Breast epithelium (tissue), 4 donors: Measurements from ENCODE around the gene NFASC. TPM values are rescaled to one million over a fixed set of nuclear protein-coding genes. Genes with fewer than 3 reads are reported as not detected.

Source experiments
- DNase-seq, 2 donors: peaks; one replicate each; pipeline ENCODE4 v3.0.0-alpha.2; 2019; ENCODE audit warnings: low spot score in 2 of 2
- H3K27ac ChIP-seq, 2 donors: fragments of 200-600 bp; sonication (generic) in 1 of 2; one replicate each; pipeline ENCODE4 v1.5.1; 2016 to 2019; ENCODE audit warnings: mild to moderate bottlenecking in 1 of 2
- H3K27me3 ChIP-seq, 2 donors: fragments of 200-600 bp; sonication (generic) in 1 of 2; one replicate each; pipeline versions ENCODE4 v1.5.1 to v1.6.0; 2017 to 2019; ENCODE audit warnings: control low read depth in 1 of 2, mild to moderate bottlenecking in 1 of 2
- H3K36me3 ChIP-seq: fragments of 200-600 bp; one replicate; pipeline ENCODE4 v1.5.1; 2019
- H3K4me1 ChIP-seq, 2 donors: fragments of 200-600 bp; sonication (generic); one replicate each; pipeline ENCODE4 v1.5.1; 2016 to 2019; ENCODE audit warnings: control low read depth in 1 of 2
- H3K4me3 ChIP-seq, 3 donors: fragments of 200-600 bp; sonication (generic); 1 replicate in 2 of 3; 2 replicates in 1 of 3; pipeline ENCODE4 v1.5.1; 2016 to 2019; ENCODE audit warnings: mild to moderate bottlenecking in 3 of 3, moderate library complexity in 2 of 3
- H3K9me3 ChIP-seq, 2 donors: fragments of 200-600 bp; sonication (generic) in 1 of 2; one replicate each; pipeline ENCODE4 v1.5.1; 2016 to 2019; ENCODE audit warnings: control low read depth in 1 of 2
- POLR2A ChIP-seq: fragments of 450-650 bp; IDR thresholded peaks from one replicate; pipeline ENCODE4 v1.6.1; 2016; ENCODE audit warnings: antibody characterized with exemption, mild to moderate bottlenecking, moderate library complexity
- POLR2AphosphoS5 ChIP-seq, 3 donors: sonication (generic); formaldehyde crosslinking; IDR thresholded peaks; one replicate each; pipeline ENCODE4 v1.6.1; 2017; ENCODE audit warnings: antibody characterized with exemption in 3 of 3
- intact Hi-C: fragments of 100-400 bp; cut with DNase I; formaldehyde crosslinking; loops from one replicate; pipeline ENCODE4 v1.15.1; 2023; ENCODE audit warnings: low total_unique reads
- total RNA-seq, 3 donors: library from RNA; depleted of rRNA; stranded (reverse); fragments of >200 nt; gene quantifications; one replicate each; pipeline ENCODE4 v1.1.0, GENCODE V29; 2016
- TF ChIP-seq, protein P1 (sequence below), 3 donors: fragments of 450-650 bp; IDR thresholded peaks; one replicate each; pipeline ENCODE4 v1.5.1; 2016 to 2017; ENCODE audit warnings: antibody characterized with exemption in 3 of 3, mild to moderate bottlenecking in 3 of 3, moderate library complexity in 3 of 3

The NFASC gene
- total RNA-seq, 3 donors from 2014 or later = 1.6 to 19.5 (median 14.1) TPM

DNA sequence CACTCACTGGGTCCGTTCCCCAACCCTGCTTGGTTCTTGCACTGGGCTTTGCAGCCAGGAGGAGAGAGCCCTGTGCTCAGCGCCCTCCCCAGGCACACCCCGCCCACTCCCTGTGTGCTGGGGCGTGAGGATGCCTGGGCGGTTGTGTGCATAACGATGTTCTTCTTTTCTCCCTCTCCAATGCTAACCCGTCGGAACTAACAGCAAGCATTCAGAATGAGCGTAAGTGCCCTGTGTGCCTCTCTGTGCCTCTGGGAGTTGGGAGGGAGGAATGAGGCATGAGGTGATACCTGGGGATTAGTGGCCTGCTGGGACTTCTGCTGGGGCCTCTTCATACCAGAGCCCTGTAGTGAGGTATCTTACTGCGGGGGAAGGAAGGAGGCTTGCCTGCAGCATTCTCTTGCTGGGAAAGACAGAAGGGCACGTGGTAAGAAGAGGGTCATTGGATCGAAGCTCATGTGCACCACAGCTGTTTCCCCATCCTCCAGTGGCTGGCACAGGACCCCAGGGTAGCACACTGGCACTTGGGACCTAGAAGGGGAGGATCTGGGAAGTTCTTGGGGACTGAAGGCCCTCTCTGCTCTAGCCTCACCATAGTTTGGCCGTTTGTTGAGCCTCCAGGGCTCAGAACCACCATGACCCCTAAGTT is 79.8 kb downstream of the NFASC start:
- no peak overlapping the region for H3K27ac ChIP-seq
- H3K27me3 ChIP-seq = no peaks in the 10 kb centered on the region

DNA sequence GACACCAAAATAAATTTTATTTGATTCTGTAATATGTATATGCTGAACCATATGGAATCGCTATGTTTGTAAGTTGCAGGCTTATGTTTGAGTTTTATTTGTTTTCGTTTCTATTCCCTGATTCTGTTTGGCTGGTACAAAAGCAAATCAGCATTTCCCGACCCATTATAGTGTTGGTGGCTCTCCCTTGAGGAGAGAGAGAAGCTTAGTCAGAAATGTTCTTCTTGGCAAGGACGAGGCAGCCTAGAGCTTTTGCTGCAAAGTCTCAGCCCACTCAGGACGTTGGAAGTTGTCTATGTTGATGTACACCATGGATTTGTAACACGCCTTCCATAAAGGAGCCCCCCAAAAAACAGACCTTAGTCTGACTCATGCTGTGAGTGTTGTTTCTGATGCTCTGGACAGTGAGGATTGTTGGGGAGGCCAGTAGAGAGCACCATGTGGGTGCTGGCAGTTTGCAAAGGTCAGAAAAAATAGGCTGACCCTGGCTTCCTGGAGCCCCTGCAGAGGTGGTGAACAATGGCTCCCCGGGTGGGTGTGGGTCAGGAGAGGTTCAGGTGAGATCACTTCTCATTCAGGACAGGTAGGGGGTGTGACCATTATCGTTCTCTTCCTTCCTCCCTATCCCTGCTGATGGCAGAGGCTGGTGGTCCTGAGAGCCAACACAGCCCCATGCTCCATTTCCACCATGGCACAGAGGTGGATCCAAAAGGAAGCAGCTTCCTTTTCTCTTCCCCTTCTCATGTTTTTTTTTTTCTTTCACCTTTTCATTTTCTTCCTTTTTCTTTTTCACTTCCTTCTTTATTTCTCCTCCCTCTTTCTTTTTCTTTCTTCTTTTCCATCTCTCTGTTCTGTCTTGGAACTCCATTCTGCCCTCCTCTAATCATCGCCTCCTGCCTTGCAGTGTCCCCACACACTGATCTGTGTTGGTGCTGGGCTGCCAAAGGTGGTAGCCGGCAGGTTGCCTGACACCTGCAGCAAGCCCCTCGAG is 88.0 kb downstream of the NFASC start:
- no peak for DNase-seq
- no peaks in the 10 kb centered on the region for H3K9me3 ChIP-seq
- H3K27me3 ChIP-seq = no peaks in the 10 kb centered on the region
- TF ChIP-seq POLR2AphosphoS5 (IDR thresholded peaks at IDR 0.05) (no peak), POLR2A (no peak)
- TF ChIP-seq, protein P1, sequence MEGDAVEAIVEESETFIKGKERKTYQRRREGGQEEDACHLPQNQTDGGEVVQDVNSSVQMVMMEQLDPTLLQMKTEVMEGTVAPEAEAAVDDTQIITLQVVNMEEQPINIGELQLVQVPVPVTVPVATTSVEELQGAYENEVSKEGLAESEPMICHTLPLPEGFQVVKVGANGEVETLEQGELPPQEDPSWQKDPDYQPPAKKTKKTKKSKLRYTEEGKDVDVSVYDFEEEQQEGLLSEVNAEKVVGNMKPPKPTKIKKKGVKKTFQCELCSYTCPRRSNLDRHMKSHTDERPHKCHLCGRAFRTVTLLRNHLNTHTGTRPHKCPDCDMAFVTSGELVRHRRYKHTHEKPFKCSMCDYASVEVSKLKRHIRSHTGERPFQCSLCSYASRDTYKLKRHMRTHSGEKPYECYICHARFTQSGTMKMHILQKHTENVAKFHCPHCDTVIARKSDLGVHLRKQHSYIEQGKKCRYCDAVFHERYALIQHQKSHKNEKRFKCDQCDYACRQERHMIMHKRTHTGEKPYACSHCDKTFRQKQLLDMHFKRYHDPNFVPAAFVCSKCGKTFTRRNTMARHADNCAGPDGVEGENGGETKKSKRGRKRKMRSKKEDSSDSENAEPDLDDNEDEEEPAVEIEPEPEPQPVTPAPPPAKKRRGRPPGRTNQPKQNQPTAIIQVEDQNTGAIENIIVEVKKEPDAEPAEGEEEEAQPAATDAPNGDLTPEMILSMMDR (IDR thresholded peaks at IDR 0.05) = no peak
- H3K27ac ChIP-seq = no peak overlapping the region
- intact Hi-C loops = no loop called here
- H3K36me3 ChIP-seq = no peaks in the 10 kb centered on the region
- H3K4me3 ChIP-seq = no peak overlapping the region
- no peaks in the 10 kb centered on the region for H3K4me1 ChIP-seq

More for the DNA sequence above, 79.8 kb downstream of the NFASC start:
- intact Hi-C loops = no loop called here
- TF ChIP-seq POLR2A (no peak), POLR2AphosphoS5 (IDR thresholded peaks at IDR 0.05) (no peak)
- TF ChIP-seq, protein P1 (IDR thresholded peaks at IDR 0.05) = no peak
- Histone ChIP-seq H3K4me3 (no peak overlapping the region), H3K9me3 (no peaks in the 10 kb centered on the region), H3K4me1 (no peaks in the 10 kb centered on the region), H3K36me3 (no peaks in the 10 kb centered on the region)
- no peak for DNase-seq

DNA sequence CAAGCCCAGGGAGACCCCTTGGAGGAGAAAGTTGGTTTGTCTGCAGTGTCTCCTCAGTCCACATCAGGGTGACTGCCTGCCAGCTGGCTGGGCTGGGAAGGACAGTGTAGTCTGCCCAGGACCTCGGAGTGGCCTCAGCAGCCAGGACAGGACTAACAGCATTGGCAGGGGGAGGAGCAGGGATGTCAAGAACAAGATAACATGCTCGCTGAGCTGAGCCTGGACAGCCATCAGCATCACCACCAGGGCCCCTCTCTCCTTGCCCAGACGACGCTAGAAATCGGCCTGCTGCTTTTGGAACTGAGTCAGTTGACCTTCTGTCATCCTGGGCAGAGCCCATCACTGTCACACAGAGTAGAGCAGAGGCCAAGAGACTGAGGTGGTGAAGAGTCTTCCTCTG is 88.7 kb downstream of the NFASC start:
- Histone ChIP-seq H3K36me3 (no peaks in the 10 kb centered on the region), H3K9me3 (no peaks in the 10 kb centered on the region), H3K27me3 (no peaks in the 10 kb centered on the region), H3K4me1 (no peaks in the 10 kb centered on the region), H3K4me3 (no peak overlapping the region), H3K27ac (no peak overlapping the region)
- TF ChIP-seq POLR2AphosphoS5 (IDR thresholded peaks at IDR 0.05) = no peak
- TF ChIP-seq, protein P1 (IDR thresholded peaks at IDR 0.05) = no peak
- no peak for DNase-seq
- intact Hi-C loops = no loop called here

- intact Hi-C loops = no loop called here
- Histone ChIP-seq H3K27ac (no peak overlapping the region), H3K9me3 (no peaks in the 10 kb centered on the region), H3K4me1 (no peaks in the 10 kb centered on the region), H3K36me3 (no peaks in the 10 kb centered on the region), H3K27me3 (no peaks in the 10 kb centered on the region), H3K4me3 (no peak overlapping the region)
- no peak for TF ChIP-seq POLR2AphosphoS5 (IDR thresholded peaks at IDR 0.05)
- TF ChIP-seq POLR2A = no peak
- TF ChIP-seq, protein P1 (IDR thresholded peaks at IDR 0.05) = no peak
- no peak for DNase-seq
Observed at GRCh38 chr1:204959836-204960235, 89.2 kb downstream of the NFASC start.
